ENCODE data around the gene POU6F2. TPM values are rescaled to one million over a fixed set of nuclear protein-coding genes. Genes with fewer than 3 reads are reported as not detected.
"Not testable (repeated sequence)": the region's sequence is repeated elsewhere in the genome, so short reads cannot be mapped to it uniquely, and the experiment has no call there.

The POU6F2 gene
- total RNA-seq, 1 donor from 2014 or later, result 7.9 TPM

DNA sequence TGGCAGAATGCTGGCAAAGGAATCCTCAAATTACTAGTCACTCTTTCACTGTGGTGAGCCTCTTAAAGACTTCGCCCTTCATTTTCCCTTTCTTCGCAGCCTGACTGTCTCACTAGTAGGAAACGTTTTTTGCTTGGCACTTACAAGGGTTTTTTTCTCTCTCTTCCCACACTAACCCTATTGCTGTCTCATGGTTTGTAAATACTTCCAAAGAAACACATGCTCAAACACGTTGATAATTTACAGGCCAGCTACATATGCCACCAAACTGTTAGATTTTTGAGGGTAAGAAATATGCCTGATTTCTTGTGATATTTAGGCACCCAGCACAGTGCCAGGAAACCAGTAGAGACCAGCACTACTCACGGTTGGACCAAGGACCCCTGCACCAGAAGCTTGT, 340.2 kb downstream of the POU6F2 start:
- Mint-ChIP-seq H3K36me3 (ENCODE audit: low read depth) (no peaks in the 10 kb centered on the region), H3K9me3 (no peaks in the 10 kb centered on the region), H3K4me1 (no peaks in the 10 kb centered on the region), H3K27ac (ENCODE audit: unreplicated experiment) (no peak overlapping the region), H3K27me3 (ENCODE audit: low read depth) (no peaks in the 10 kb centered on the region), H3K4me3 (no peak overlapping the region)
- TF ChIP-seq, protein P1, sequence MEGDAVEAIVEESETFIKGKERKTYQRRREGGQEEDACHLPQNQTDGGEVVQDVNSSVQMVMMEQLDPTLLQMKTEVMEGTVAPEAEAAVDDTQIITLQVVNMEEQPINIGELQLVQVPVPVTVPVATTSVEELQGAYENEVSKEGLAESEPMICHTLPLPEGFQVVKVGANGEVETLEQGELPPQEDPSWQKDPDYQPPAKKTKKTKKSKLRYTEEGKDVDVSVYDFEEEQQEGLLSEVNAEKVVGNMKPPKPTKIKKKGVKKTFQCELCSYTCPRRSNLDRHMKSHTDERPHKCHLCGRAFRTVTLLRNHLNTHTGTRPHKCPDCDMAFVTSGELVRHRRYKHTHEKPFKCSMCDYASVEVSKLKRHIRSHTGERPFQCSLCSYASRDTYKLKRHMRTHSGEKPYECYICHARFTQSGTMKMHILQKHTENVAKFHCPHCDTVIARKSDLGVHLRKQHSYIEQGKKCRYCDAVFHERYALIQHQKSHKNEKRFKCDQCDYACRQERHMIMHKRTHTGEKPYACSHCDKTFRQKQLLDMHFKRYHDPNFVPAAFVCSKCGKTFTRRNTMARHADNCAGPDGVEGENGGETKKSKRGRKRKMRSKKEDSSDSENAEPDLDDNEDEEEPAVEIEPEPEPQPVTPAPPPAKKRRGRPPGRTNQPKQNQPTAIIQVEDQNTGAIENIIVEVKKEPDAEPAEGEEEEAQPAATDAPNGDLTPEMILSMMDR (conservative IDR thresholded peaks at IDR 0.05), result no peak
- DNase-seq (ENCODE audit: low read depth, low spot score), result no peak

GRCh38 chr7:39321245-39321644, 343.5 kb downstream of the POU6F2 start:
- H3K4me1 Mint-ChIP-seq, result no peaks in the 10 kb centered on the region
- TF ChIP-seq, protein P1 (conservative IDR thresholded peaks at IDR 0.05), result no peak
- H3K27ac Mint-ChIP-seq (ENCODE audit: unreplicated experiment), result no peak overlapping the region
- H3K9me3 Mint-ChIP-seq, result peaks cover 5% of the 10 kb centered on the region
- no peaks in the 10 kb centered on the region for H3K27me3 Mint-ChIP-seq (ENCODE audit: low read depth)
- H3K4me3 Mint-ChIP-seq, result no peak overlapping the region
- peaks cover 4% of the 10 kb centered on the region for H3K36me3 Mint-ChIP-seq (ENCODE audit: low read depth)
- no peak for DNase-seq (ENCODE audit: low read depth, low spot score)

DNA sequence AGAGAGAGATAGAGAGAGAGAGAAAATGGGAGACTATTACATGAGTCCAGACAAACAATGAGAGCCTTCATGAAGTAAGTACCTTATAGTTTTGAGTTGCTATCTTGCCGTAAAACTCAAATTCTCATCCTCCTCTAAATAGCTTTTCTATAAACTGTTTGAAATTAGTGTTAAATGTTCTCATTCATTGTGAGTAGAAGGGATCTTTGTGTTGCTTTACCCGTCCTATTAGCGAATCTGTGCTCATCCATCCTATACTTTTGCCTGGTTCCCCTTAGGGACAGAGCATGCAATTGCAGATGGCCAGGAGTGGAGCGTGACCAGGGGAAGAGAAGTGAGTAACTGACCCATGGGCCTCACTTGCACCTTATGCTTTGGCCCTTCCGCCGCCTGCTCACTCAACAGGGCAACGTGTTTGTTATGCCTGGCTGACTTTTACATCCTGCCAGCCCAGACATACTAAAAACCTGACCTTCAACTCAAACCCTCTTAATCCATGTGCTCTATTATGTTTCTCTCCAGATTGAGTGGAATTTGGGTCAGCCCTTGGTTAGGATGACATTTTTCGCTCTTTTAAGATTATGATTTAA, 344.3 kb downstream of the POU6F2 start:
- no peak overlapping the region for H3K4me3 Mint-ChIP-seq
- peaks cover 5% of the 10 kb centered on the region for H3K9me3 Mint-ChIP-seq
- DNase-seq (ENCODE audit: low read depth, low spot score), result no peak
- no peaks in the 10 kb centered on the region for H3K27me3 Mint-ChIP-seq (ENCODE audit: low read depth)
- H3K36me3 Mint-ChIP-seq (ENCODE audit: low read depth), result peaks cover 4% of the 10 kb centered on the region
- TF ChIP-seq, protein P1 (conservative IDR thresholded peaks at IDR 0.05), result no peak
- no peaks in the 10 kb centered on the region for H3K4me1 Mint-ChIP-seq
- no peak overlapping the region for H3K27ac Mint-ChIP-seq (ENCODE audit: unreplicated experiment)

DNA sequence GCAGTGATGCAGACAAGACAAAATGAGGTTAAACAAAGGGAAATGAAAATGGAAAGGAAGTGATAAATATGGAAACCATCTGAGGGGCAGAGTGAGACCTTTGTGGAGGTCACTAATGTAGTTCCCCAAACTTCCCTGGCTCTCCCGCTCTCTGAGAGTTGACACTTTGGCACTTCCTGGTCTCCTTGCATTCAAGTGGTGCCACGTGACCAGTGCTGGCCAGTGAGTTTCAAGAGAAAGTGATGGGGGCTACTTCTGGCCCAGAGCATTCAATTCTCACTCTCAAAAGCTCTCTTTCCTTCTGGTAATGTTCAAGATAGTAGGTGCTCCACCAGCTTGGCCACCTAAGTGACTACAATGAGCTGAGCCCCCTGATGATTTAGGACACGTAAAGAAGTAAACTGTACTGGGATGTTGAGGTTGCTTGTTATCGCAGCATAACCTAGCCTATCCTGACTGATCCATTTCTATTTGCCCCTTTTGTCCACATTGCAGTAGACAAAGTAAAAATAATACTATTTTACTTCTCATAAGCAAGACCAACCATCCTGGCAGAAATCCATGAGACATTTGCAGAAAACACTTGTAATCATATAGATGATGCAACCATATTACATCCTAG, 346.5 kb downstream of the POU6F2 start:
- Mint-ChIP-seq H3K4me3 (no peak overlapping the region), H3K27me3 (ENCODE audit: low read depth) (no peaks in the 10 kb centered on the region), H3K36me3 (ENCODE audit: low read depth) (peaks cover 4% of the 10 kb centered on the region), H3K4me1 (no peaks in the 10 kb centered on the region), H3K9me3 (peaks cover 5% of the 10 kb centered on the region), H3K27ac (ENCODE audit: unreplicated experiment) (no peak overlapping the region)
- no peak for DNase-seq (ENCODE audit: low read depth, low spot score)
- TF ChIP-seq, protein P1 (conservative IDR thresholded peaks at IDR 0.05), result no peak

DNA sequence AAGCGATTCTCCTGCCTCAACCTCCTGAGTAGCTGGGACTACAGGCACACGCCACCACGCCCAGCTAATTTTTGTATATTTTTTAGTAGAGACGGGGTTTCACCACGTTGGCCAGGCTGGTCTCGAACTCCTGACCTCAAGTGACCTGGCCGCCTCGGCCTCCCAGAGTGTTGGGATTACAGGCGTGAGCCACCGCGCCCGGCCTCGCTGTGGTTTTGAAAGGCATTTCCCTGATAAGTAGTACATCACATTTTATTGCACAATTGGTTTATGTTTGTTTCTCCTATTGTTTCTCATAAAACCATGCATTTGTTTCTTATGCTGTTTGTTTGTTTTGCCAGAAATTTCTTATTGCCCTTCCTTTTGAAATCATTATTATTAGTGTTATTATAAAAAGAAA, 353.9 kb downstream of the POU6F2 start:
- H3K4me3 Mint-ChIP-seq; DNase-seq (ENCODE audit: low read depth, low spot score); H3K4me1 Mint-ChIP-seq; H3K27me3 Mint-ChIP-seq (ENCODE audit: low read depth); H3K27ac Mint-ChIP-seq (ENCODE audit: unreplicated experiment); H3K9me3 Mint-ChIP-seq; H3K36me3 Mint-ChIP-seq (ENCODE audit: low read depth): not testable (repeated sequence)

GRCh38 chr7:39332142-39332541, 354.4 kb downstream of the POU6F2 start:
- TF ChIP-seq, protein P1 (conservative IDR thresholded peaks at IDR 0.05), result no peak
- no peak overlapping the region for H3K27ac Mint-ChIP-seq (ENCODE audit: unreplicated experiment)
- no peak overlapping the region for H3K4me3 Mint-ChIP-seq
- H3K27me3 Mint-ChIP-seq (ENCODE audit: low read depth), result no peaks in the 10 kb centered on the region
- no peak for DNase-seq (ENCODE audit: low read depth, low spot score)
- peaks cover 2% of the 10 kb centered on the region for H3K9me3 Mint-ChIP-seq
- H3K4me1 Mint-ChIP-seq, result peaks cover 7% of the 10 kb centered on the region
- no peaks in the 10 kb centered on the region for H3K36me3 Mint-ChIP-seq (ENCODE audit: low read depth)
